H1 (cell line): ENCODE results near the gene RRAGB.

ENCODE experiments used
- CEBPB ChIP-seq: IDR thresholded peaks from 2 replicates; pipeline ENCODE4 v1.6.1; 2012; ENCODE audit warnings: low read depth, low read length
- CHD2 ChIP-seq: IDR thresholded peaks from 2 replicates; pipeline ENCODE4 v1.6.1; 2012; ENCODE audit warnings: low read length, improper control_type of control experiment
- EP300 ChIP-seq, 2 experiments: IDR thresholded peaks; 1 replicate in 1 of 2; 2 replicates in 1 of 2; pipeline ENCODE4 v1.6.1; 2011 to 2012; ENCODE audit warnings: low read depth in 2 of 2, low read length in 2 of 2, mild to moderate bottlenecking in 2 of 2, borderline replicate concordance in 1 of 2, inconsistent platforms in 1 of 2, moderate library complexity in 1 of 2
- GABPA ChIP-seq: IDR thresholded peaks from 2 replicates; pipeline ENCODE4 v1.6.1; 2011; ENCODE audit warnings: mild to moderate bottlenecking, low read length, moderate library complexity, borderline replicate concordance; ENCODE audit not compliant: insufficient read depth
- HDAC6 ChIP-seq: IDR thresholded peaks from one replicate; pipeline ENCODE4 v1.7.1; 2012; ENCODE audit warnings: low read depth, mild to moderate bottlenecking, inconsistent platforms, low read length, moderate library complexity
- JUND ChIP-seq: IDR thresholded peaks from 2 replicates; pipeline ENCODE4 v1.6.1; 2011; ENCODE audit warnings: mild to moderate bottlenecking, improper control_type of control experiment, low read length
- POU5F1 ChIP-seq: IDR thresholded peaks from 2 replicates; pipeline ENCODE4 v1.6.1; 2011; ENCODE audit warnings: low read depth, mild to moderate bottlenecking, low read length, moderate library complexity
- SIN3A ChIP-seq, 2 experiments: IDR thresholded peaks in 1 of 2; conservative IDR thresholded peaks in 1 of 2; 2 replicates each; pipeline ENCODE4 v1.6.1; 2011 to 2012; ENCODE audit warnings: low read length in 2 of 2, improper control_type of control experiment in 1 of 2, low read depth in 1 of 2, mild to moderate bottlenecking in 1 of 2
- SIRT6 ChIP-seq: IDR thresholded peaks from one replicate; pipeline ENCODE4 v1.7.1; 2012; ENCODE audit warnings: low read length, inconsistent platforms
- TAF1 ChIP-seq: IDR thresholded peaks from 2 replicates; pipeline ENCODE4 v1.6.1; 2011; ENCODE audit warnings: mild to moderate bottlenecking, low read depth, low read length
- TAF7 ChIP-seq: optimal IDR thresholded peaks from 2 replicates; pipeline ENCODE3; 2011; ENCODE audit warnings: low read depth, mild to moderate bottlenecking, inconsistent platforms, low read length, moderate library complexity, borderline replicate concordance
- TF ChIP-seq, protein P1 (sequence below), 3 experiments: IDR thresholded peaks; 1 replicate in 2 of 3; 2 replicates in 1 of 3; pipeline versions ENCODE4 v1.5.1 to v1.6.1; 2011; ENCODE audit warnings: low read length in 3 of 3, mild to moderate bottlenecking in 3 of 3, inconsistent platforms in 2 of 3, low read depth in 1 of 3, moderate library complexity in 1 of 3; ENCODE audit not compliant: insufficient read depth in 1 of 3; ENCODE audit errors: control extremely low read depth in 1 of 3
- TF ChIP-seq, protein P2 (sequence below): IDR thresholded peaks from 2 replicates; pipeline ENCODE4 v1.6.1; 2011; ENCODE audit warnings: low read length, improper control_type of control experiment
- TF ChIP-seq, protein P3 (sequence below): IDR thresholded peaks from 2 replicates; pipeline ENCODE4 v1.6.1; 2012; ENCODE audit warnings: inconsistent platforms

DNA sequence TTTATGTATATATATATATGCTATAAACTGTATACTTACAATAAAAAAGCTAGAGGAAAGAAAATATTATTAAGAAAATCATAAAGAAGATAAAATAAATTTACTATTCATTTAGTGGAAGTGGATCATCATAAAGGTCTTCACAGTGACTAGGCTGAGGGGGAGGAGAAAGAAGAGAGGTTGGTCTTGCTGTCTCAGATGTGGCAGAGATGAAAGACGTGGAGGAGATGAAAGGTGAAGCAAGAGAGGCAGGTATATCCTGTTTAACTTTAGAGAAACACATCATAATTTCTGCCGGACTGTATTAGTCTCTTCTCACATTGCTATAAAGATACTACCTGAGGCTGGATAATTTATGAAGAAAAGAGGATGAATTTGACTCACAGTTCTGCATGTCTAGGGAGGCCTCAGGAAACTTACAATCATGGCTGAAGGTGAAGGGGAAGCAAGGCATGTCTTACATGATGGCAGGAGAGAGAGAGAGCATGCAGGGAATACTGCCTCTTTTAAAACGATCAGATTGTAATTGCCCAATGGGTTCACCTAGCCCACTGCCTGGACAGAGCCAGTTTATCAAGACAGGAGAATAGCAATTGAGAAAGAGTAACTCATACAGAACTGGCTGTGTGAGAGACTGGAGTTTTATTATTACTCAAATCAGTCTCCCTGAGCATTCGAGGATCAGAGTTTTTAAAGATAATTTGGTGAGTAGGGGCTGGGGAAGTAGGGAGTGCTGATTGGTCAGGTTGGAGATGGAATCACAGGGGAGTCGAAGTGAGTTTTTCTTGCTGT is 22.1 kb upstream of the RRAGB start:
- TF ChIP-seq TAF7: no peak
- TF ChIP-seq, protein P1, sequence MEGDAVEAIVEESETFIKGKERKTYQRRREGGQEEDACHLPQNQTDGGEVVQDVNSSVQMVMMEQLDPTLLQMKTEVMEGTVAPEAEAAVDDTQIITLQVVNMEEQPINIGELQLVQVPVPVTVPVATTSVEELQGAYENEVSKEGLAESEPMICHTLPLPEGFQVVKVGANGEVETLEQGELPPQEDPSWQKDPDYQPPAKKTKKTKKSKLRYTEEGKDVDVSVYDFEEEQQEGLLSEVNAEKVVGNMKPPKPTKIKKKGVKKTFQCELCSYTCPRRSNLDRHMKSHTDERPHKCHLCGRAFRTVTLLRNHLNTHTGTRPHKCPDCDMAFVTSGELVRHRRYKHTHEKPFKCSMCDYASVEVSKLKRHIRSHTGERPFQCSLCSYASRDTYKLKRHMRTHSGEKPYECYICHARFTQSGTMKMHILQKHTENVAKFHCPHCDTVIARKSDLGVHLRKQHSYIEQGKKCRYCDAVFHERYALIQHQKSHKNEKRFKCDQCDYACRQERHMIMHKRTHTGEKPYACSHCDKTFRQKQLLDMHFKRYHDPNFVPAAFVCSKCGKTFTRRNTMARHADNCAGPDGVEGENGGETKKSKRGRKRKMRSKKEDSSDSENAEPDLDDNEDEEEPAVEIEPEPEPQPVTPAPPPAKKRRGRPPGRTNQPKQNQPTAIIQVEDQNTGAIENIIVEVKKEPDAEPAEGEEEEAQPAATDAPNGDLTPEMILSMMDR (IDR thresholded peaks at IDR 0.05; ENCODE audit: control extremely low read depth in 1 of 3, insufficient read depth in 1 of 3, low read depth in 1 of 3, low read length in 3 of 3): no peak
- no peak for TF ChIP-seq GABPA
- no peak for TF ChIP-seq POU5F1
- TF ChIP-seq JUND: no peak
- TF ChIP-seq TAF1: no peak
- no peak for TF ChIP-seq CEBPB
- no peak for TF ChIP-seq SIN3A (conservative IDR thresholded peaks at IDR 0.05 in 1 of 2, IDR thresholded peaks at IDR 0.05 in 1 of 2; ENCODE audit: low read depth in 1 of 2, low read length in 2 of 2)
- no peak for TF ChIP-seq EP300 (IDR thresholded peaks at IDR 0.05; ENCODE audit: borderline replicate concordance in 1 of 2, low read depth in 2 of 2, low read length in 2 of 2)
- no peak for TF ChIP-seq CHD2
- no peak for TF ChIP-seq HDAC6
- TF ChIP-seq, protein P2, sequence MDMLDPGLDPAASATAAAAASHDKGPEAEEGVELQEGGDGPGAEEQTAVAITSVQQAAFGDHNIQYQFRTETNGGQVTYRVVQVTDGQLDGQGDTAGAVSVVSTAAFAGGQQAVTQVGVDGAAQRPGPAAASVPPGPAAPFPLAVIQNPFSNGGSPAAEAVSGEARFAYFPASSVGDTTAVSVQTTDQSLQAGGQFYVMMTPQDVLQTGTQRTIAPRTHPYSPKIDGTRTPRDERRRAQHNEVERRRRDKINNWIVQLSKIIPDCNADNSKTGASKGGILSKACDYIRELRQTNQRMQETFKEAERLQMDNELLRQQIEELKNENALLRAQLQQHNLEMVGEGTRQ: no peak
- TF ChIP-seq, protein P3, sequence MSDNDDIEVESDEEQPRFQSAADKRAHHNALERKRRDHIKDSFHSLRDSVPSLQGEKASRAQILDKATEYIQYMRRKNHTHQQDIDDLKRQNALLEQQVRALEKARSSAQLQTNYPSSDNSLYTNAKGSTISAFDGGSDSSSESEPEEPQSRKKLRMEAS: no peak
- no peak for TF ChIP-seq SIRT6
